WERI-Rb-1 (cell line): ENCODE results near the gene SF3B3.

Experiments
- DNase-seq: peaks from one replicate; pipeline ENCODE4 v3.0.0-alpha.2; 2020
- H3K27ac ChIP-seq: fragments of 250-450 bp; sonication (Bioruptor Pico); 2 replicates; pipeline ENCODE4 v1.5.1; 2020; ENCODE audit warnings: mild to moderate bottlenecking, moderate library complexity
- H3K27me3 ChIP-seq: fragments of 250-450 bp; sonication (Bioruptor Pico); 2 replicates; pipeline ENCODE4 v1.5.1; 2021; ENCODE audit warnings: mild to moderate bottlenecking, low read depth, moderate library complexity; ENCODE audit not compliant: insufficient read depth, severe bottlenecking
- H3K36me3 ChIP-seq: fragments of 250-450 bp; sonication (Bioruptor Pico); 2 replicates; pipeline ENCODE4 v1.5.1; 2020; ENCODE audit warnings: mild to moderate bottlenecking, moderate library complexity
- H3K4me3 ChIP-seq: 2 replicates; pipeline ENCODE4 v1.5.1; 2011; ENCODE audit warnings: low read depth, mild to moderate bottlenecking, control low read depth, low read length
- H3K9me3 ChIP-seq: fragments of 250-450 bp; sonication (Bioruptor Pico); 2 replicates; pipeline ENCODE4 v1.5.1; 2021; ENCODE audit warnings: mild to moderate bottlenecking, moderate library complexity; ENCODE audit not compliant: severe bottlenecking
- CTCF ChIP-seq: IDR thresholded peaks from 2 replicates; pipeline ENCODE4 v1.5.1; 2011; ENCODE audit warnings: low read depth, mild to moderate bottlenecking, control low read depth, inconsistent platforms, low read length

Gene SF3B3

GRCh38 chr16:70548936-70549335 lies 25.3 kb downstream of the SF3B3 start:
- Histone ChIP-seq H3K4me3 (no peak overlapping the region), H3K27me3 (no peaks in the 10 kb centered on the region), H3K36me3 (peaks cover 98% of the 10 kb centered on the region), H3K27ac (no peak overlapping the region), H3K9me3 (no peaks in the 10 kb centered on the region)
- DNase-seq = no peak
- no peak for TF ChIP-seq CTCF

- no peak for DNase-seq
- no peak overlapping the region for H3K27ac ChIP-seq
- no peak overlapping the region for H3K4me3 ChIP-seq
- TF ChIP-seq CTCF = no peak
- H3K36me3 ChIP-seq = peaks cover 98% of the 10 kb centered on the region
- H3K9me3 ChIP-seq = no peaks in the 10 kb centered on the region
- no peaks in the 10 kb centered on the region for H3K27me3 ChIP-seq
These were observed 26.5 kb downstream of the SF3B3 start for GRCh38 chr16:70550082-70550481.

GRCh38 chr16:70551788-70552187 lies 28.2 kb downstream of the SF3B3 start:
- Histone ChIP-seq H3K36me3 (peaks cover 96% of the 10 kb centered on the region), H3K4me3 (no peak overlapping the region), H3K27me3 (no peaks in the 10 kb centered on the region), H3K27ac (no peak overlapping the region), H3K9me3 (no peaks in the 10 kb centered on the region)
- TF ChIP-seq CTCF = no peak
- no peak for DNase-seq

GRCh38 chr16:70552675-70553074 lies 29.1 kb downstream of the SF3B3 start:
- Histone ChIP-seq H3K27me3 (no peaks in the 10 kb centered on the region), H3K27ac (no peak overlapping the region), H3K4me3 (no peak overlapping the region), H3K9me3 (no peaks in the 10 kb centered on the region), H3K36me3 (peaks cover 98% of the 10 kb centered on the region)
- no peak for TF ChIP-seq CTCF
- DNase-seq = no peak

- Histone ChIP-seq H3K4me3 (no peak overlapping the region), H3K27ac (no peak overlapping the region), H3K27me3 (no peaks in the 10 kb centered on the region), H3K36me3 (peaks cover 98% of the 10 kb centered on the region), H3K9me3 (no peaks in the 10 kb centered on the region)
- no peak for DNase-seq
- no peak for TF ChIP-seq CTCF
These were observed 30.0 kb downstream of the SF3B3 start for GRCh38 chr16:70553645-70554044.

GRCh38 chr16:70556063-70556462 lies 32.4 kb downstream of the SF3B3 start:
- H3K36me3 ChIP-seq = peaks cover 98% of the 10 kb centered on the region
- no peak for DNase-seq
- TF ChIP-seq CTCF = no peak
- no peaks in the 10 kb centered on the region for H3K27me3 ChIP-seq
- no peak overlapping the region for H3K4me3 ChIP-seq
- no peak overlapping the region for H3K27ac ChIP-seq
- no peaks in the 10 kb centered on the region for H3K9me3 ChIP-seq
